Measurements from ENCODE around the gene S100A7A. TPM values are rescaled to one million over a fixed set of nuclear protein-coding genes. Genes with fewer than 3 reads are reported as not detected.

S100A7A gene
- total and polyA plus RNA-seq, 2 of the 8 experiments (the other 6 are each of a cell fraction or from before 2014, with no cell fraction given), result not detected

- TF ChIP-seq HDAC2 (IDR thresholded peaks at IDR 0.05; ENCODE audit: borderline replicate concordance in 1 of 2, low read depth in 2 of 2, low read length in 2 of 2) (peak in 1 of 2 experiments; percentile 56; a peak in 1 of 4 replicates), SRF (IDR thresholded peaks at IDR 0.05; ENCODE audit: low read depth, low read length) (no peak), TEAD4 (IDR thresholded peaks at IDR 0.05; ENCODE audit: low read depth, low read length) (peak; percentile 60), NANOG (IDR thresholded peaks at IDR 0.05; ENCODE audit: insufficient read depth, low read depth, low read length, poor library complexity, severe bottlenecking) (no peak), BACH1 (IDR thresholded peaks at IDR 0.05; ENCODE audit: low read length) (no peak), CREB1 (IDR thresholded peaks at IDR 0.05) (no peak), POLR2A (IDR thresholded peaks at IDR 0.05; ENCODE audit: control extremely low read depth in 1 of 2, low read depth in 2 of 2, low read length in 2 of 2) (peak in 1 of 2 experiments; percentile 43; a peak in 1 of 3 replicates), E2F6 (IDR thresholded peaks at IDR 0.05) (peak; percentile 87), CTCF (IDR thresholded peaks at IDR 0.05; ENCODE audit: control extremely low read depth in 1 of 3, insufficient read depth in 1 of 3, low read depth in 1 of 3, low read length in 3 of 3) (peak; percentile 78 to 89 (median 83)), YY1 (IDR thresholded peaks at IDR 0.05; ENCODE audit: low read depth, low read length) (no peak), USF2 (IDR thresholded peaks at IDR 0.05; ENCODE audit: low read length) (peak; percentile 7; the same call in 1 of the 2 replicates), POU5F1 (IDR thresholded peaks at IDR 0.05; ENCODE audit: low read depth, low read length) (peak; percentile 68; the same call in 1 of the 2 replicates), TBP (IDR thresholded peaks at IDR 0.05; ENCODE audit: low read depth, low read length) (peak; percentile 34; the same call in 1 of the 2 replicates), NRF1 (IDR thresholded peaks at IDR 0.05; ENCODE audit: low read depth, low read length) (no peak), MAX (IDR thresholded peaks at IDR 0.05) (peak; percentile 97), SP1 (IDR thresholded peaks at IDR 0.05; ENCODE audit: low read depth, low read length) (peak; percentile 73)
Observed at GRCh38 chr1:153465811-153466636, 49.7 kb downstream of the S100A7A start (continued).
